Loucy (cell line): ENCODE data around the gene IFNA17.

ENCODE experiments used
- H2AFZ ChIP-seq: fragments of 200-600 bp; sonication (generic); 2 replicates; pipeline ENCODE4 v1.6.0; 2016; ENCODE audit warnings: antibody characterized with exemption, mild to moderate bottlenecking, low read length, moderate library complexity
- H3F3A ChIP-seq: fragments of 200-600 bp; 2 replicates; pipeline ENCODE4 v1.6.0; 2016; ENCODE audit warnings: antibody characterized with exemption, low read depth, mild to moderate bottlenecking
- H3K27me3 ChIP-seq: fragments of 200-600 bp; sonication (generic); 2 replicates; pipeline ENCODE4 v1.6.1; 2014; ENCODE audit warnings: low read length, mild to moderate bottlenecking; ENCODE audit not compliant: insufficient read depth, poor library complexity, severe bottlenecking
- H3K36me3 ChIP-seq: fragments of 200-600 bp; sonication (generic); 2 replicates; pipeline ENCODE4 v1.6.1; 2016; ENCODE audit warnings: low read length; ENCODE audit not compliant: insufficient read depth
- H3K4me1 ChIP-seq: fragments of 200-600 bp; sonication (generic); 2 replicates; pipeline ENCODE4 v1.5.1; 2014; ENCODE audit warnings: low read length, mild to moderate bottlenecking; ENCODE audit not compliant: insufficient read depth, poor library complexity, severe bottlenecking
- H3K4me2 ChIP-seq: fragments of 200-600 bp; sonication (generic); 2 replicates; pipeline ENCODE4 v1.6.0; 2014; ENCODE audit warnings: antibody characterized with exemption, low read length, low read depth, mild to moderate bottlenecking; ENCODE audit not compliant: poor library complexity, severe bottlenecking
- H3K4me3 ChIP-seq: fragments of 200-600 bp; sonication (generic); 2 replicates; pipeline ENCODE4 v1.5.1; 2014; ENCODE audit warnings: low read length, mild to moderate bottlenecking, mixed read lengths; ENCODE audit not compliant: poor library complexity, severe bottlenecking
- H3K79me2 ChIP-seq: fragments of 200-600 bp; sonication (generic); 2 replicates; pipeline ENCODE4 v1.6.1; 2014; ENCODE audit warnings: low read length; ENCODE audit not compliant: insufficient read depth
- H3K9ac ChIP-seq: fragments of 200-600 bp; sonication (generic); 2 replicates; pipeline ENCODE4 v1.6.0; 2014; ENCODE audit warnings: mild to moderate bottlenecking, low read depth, low read length, moderate library complexity; ENCODE audit not compliant: poor library complexity, severe bottlenecking
- H3K9me2 ChIP-seq: fragments of 200-600 bp; sonication (generic); replicated peaks from 2 replicates; pipeline ENCODE4 v1.6.1; 2016; ENCODE audit warnings: low read depth, low read length, mixed read lengths
- H3K9me3 ChIP-seq: fragments of 200-600 bp; sonication (generic); 2 replicates; pipeline ENCODE4 v1.6.1; 2014; ENCODE audit warnings: mild to moderate bottlenecking, antibody characterized with exemption, low read length, low read depth; ENCODE audit not compliant: insufficient read depth
- H4K20me1 ChIP-seq: fragments of 200-600 bp; sonication (generic); 2 replicates; pipeline ENCODE4 v1.6.0; 2014; ENCODE audit warnings: antibody characterized with exemption, low read length, mild to moderate bottlenecking; ENCODE audit not compliant: insufficient read depth, poor library complexity, severe bottlenecking
- CTCF ChIP-seq: fragments of 200-600 bp; sonication (generic); conservative IDR thresholded peaks from 2 replicates; pipeline ENCODE4 v1.5.1; 2014; ENCODE audit warnings: mild to moderate bottlenecking, antibody characterized with exemption, low read length
- EZH2phosphoT487 ChIP-seq: fragments of 200-600 bp; IDR thresholded peaks from 2 replicates; pipeline ENCODE4 v1.6.1; 2018; ENCODE audit warnings: antibody characterized with exemption, mild to moderate bottlenecking, moderate library complexity, borderline replicate concordance

The IFNA17 gene

GRCh38 chr9:21266733-21267484, 38.9 kb upstream of the IFNA17 start:
- Histone ChIP-seq H3K4me2 (no peak overlapping the region), H3K4me3 (no peak overlapping the region), H3K9me2 (no peaks in the 10 kb centered on the region), H3K79me2 (no peaks in the 10 kb centered on the region), H3K36me3 (no peaks in the 10 kb centered on the region), H3K27me3 (no peaks in the 10 kb centered on the region), H3K4me1 (no peaks in the 10 kb centered on the region), H4K20me1 (no peaks in the 10 kb centered on the region), H2AFZ (no peak overlapping the region), H3F3A (no peaks in the 10 kb centered on the region), H3K9ac (no peak overlapping the region), H3K9me3 (no peaks in the 10 kb centered on the region)
- no peak for TF ChIP-seq EZH2phosphoT487
- no peak for TF ChIP-seq CTCF

GRCh38 chr9:21265421-21266189, 37.6 kb upstream of the IFNA17 start:
- no peak for TF ChIP-seq CTCF
- no peak for TF ChIP-seq EZH2phosphoT487
- no peaks in the 10 kb centered on the region for H4K20me1 ChIP-seq
- no peaks in the 10 kb centered on the region for H3K9me2 ChIP-seq
- H3K9me3 ChIP-seq: no peaks in the 10 kb centered on the region
- H3K27me3 ChIP-seq: no peaks in the 10 kb centered on the region
- no peak overlapping the region for H2AFZ ChIP-seq
- no peaks in the 10 kb centered on the region for H3K4me1 ChIP-seq
- no peak overlapping the region for H3K4me2 ChIP-seq
- no peak overlapping the region for H3K4me3 ChIP-seq
- H3K9ac ChIP-seq: no peak overlapping the region
- H3K36me3 ChIP-seq: no peaks in the 10 kb centered on the region
- no peaks in the 10 kb centered on the region for H3K79me2 ChIP-seq
- no peaks in the 10 kb centered on the region for H3F3A ChIP-seq

GRCh38 chr9:21255538-21256212, 27.7 kb upstream of the IFNA17 start:
- no peaks in the 10 kb centered on the region for H3K9me2 ChIP-seq
- no peaks in the 10 kb centered on the region for H4K20me1 ChIP-seq
- no peaks in the 10 kb centered on the region for H3K36me3 ChIP-seq
- H3K9ac ChIP-seq: no peak overlapping the region
- no peaks in the 10 kb centered on the region for H3K27me3 ChIP-seq
- H3K4me3 ChIP-seq: peak overlapping the region; percentile 8
- no peaks in the 10 kb centered on the region for H3F3A ChIP-seq
- peak overlapping the region; percentile 57 for H3K4me2 ChIP-seq
- peak overlapping the region; percentile 53 for H2AFZ ChIP-seq
- no peaks in the 10 kb centered on the region for H3K79me2 ChIP-seq
- peaks cover 26% of the 10 kb centered on the region for H3K4me1 ChIP-seq
- TF ChIP-seq EZH2phosphoT487: no peak
- TF ChIP-seq CTCF: no peak
- no peaks in the 10 kb centered on the region for H3K9me3 ChIP-seq
